Measurements from ENCODE around the gene KIF5A. TPM values are rescaled to one million over a fixed set of nuclear protein-coding genes. Genes with fewer than 3 reads are reported as not detected.

KIF5A gene
- total and polyA plus RNA-seq, 2 of the 13 experiments (the other 11 are each of a cell fraction or from before 2014, with no cell fraction given): 1.6 to 11.9 TPM

GRCh38 chr12:57577981-57578758, 28.3 kb downstream of the KIF5A start (continued):
- TF ChIP-seq IRX3 (CRISPR knock-in tag; IDR thresholded peaks at IDR 0.05; ENCODE audit: borderline replicate concordance, low read depth) (no peak), JUNB (CRISPR knock-in tag; IDR thresholded peaks at IDR 0.05; ENCODE audit: borderline replicate concordance) (no peak), ZNF501 (CRISPR knock-in tag; IDR thresholded peaks at IDR 0.05) (no peak), ZNF597 (CRISPR knock-in tag; IDR thresholded peaks at IDR 0.05) (no peak), PHF21A (CRISPR knock-in tag; IDR thresholded peaks at IDR 0.05) (no peak), NFATC3 (CRISPR knock-in tag; IDR thresholded peaks at IDR 0.05) (no peak), SAFB2 (CRISPR knock-in tag; IDR thresholded peaks at IDR 0.05; ENCODE audit: borderline replicate concordance, low read depth) (no peak)
- TF ChIP-seq, protein P1, sequence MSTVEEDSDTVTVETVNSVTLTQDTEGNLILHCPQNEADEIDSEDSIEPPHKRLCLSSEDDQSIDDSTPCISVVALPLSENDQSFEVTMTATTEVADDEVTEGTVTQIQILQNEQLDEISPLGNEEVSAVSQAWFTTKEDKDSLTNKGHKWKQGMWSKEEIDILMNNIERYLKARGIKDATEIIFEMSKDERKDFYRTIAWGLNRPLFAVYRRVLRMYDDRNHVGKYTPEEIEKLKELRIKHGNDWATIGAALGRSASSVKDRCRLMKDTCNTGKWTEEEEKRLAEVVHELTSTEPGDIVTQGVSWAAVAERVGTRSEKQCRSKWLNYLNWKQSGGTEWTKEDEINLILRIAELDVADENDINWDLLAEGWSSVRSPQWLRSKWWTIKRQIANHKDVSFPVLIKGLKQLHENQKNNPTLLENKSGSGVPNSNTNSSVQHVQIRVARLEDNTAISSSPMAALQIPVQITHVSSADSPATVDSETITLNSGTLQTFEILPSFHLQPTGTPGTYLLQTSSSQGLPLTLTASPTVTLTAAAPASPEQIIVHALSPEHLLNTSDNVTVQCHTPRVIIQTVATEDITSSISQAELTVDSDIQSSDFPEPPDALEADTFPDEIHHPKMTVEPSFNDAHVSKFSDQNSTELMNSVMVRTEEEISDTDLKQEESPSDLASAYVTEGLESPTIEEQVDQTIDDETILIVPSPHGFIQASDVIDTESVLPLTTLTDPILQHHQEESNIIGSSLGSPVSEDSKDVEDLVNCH (CRISPR knock-in tag; IDR thresholded peaks at IDR 0.05): no peak

DNA sequence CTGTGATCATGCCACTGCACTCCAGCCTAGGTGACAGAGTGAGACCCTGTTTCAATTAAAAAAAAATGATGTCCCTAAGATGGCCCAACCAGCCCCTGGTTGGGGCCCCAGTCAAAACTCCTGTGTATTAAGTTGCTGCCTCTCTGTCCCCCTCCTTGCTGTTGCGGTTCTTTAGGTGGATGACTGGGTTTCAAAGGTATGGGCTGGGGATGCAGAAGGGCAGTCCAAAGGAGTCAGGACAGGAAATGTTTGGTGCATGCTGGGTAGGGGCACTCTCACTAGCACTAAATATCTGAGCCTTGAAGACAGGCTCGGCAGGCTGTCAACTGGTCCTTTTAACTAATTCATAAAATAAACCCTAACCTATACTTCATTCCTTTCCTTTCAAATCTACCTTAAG, 29.2 kb downstream of the KIF5A start:
- H3K4me3 ChIP-seq (replicated peaks in 1 of 3; ENCODE audit: insufficient read depth in 1 of 3, low read depth in 2 of 3, low read length in 3 of 3): peak overlapping the region in 1 of 3 experiments; percentile 16; a peak in 1 of 6 replicates
- peaks cover 10% of the 10 kb centered on the region for H3K79me2 ChIP-seq (ENCODE audit: insufficient read depth, low read length)
- ChIA-PET CTCF (ENCODE audit: low intra/inter-chr PET ratio, low total read pairs) (no interaction called here), POLR2A (interaction anchor here (3.6 to 4.1 kb wide), 2 partner anchors 12 to 59 kb away, joined by 18 to 35 read pairs; partner anchors contain the start of genes DDIT3 and PIP4K2C)
- peak overlapping the region; percentile 99 for H3K27ac ChIP-seq (ENCODE audit: extremely low read length, insufficient read depth, low read length)
- H3K36me3 ChIP-seq (replicated peaks in 1 of 2; ENCODE audit: control insufficient read depth in 1 of 2, insufficient read depth in 2 of 2, low read length in 2 of 2): peaks cover 3 to 18% of the 10 kb centered on the region in 2 experiments
- intact Hi-C loops (cut with micrococcal nuclease; ENCODE audit: unreplicated experiment): loop anchor here (1.0 kb wide), 2 partner anchors 56 to 114 kb away; no protein-coding TSS in a partner anchor
- H3K9ac ChIP-seq (ENCODE audit: insufficient read depth, low read depth, low read length): peak overlapping the region; percentile 78
- FAIRE-seq: no peak
- H4K20me1 ChIP-seq (ENCODE audit: insufficient read depth, low read length): no peaks in the 10 kb centered on the region
- WGBS (ENCODE audit: low lambda C conversion rate): 80% methylated on average over 2 of the region's 2 CpGs
- H3K4me1 ChIP-seq (ENCODE audit: insufficient read depth, low read length): peaks cover 86% of the 10 kb centered on the region
- no peak overlapping the region for H2AFZ ChIP-seq (ENCODE audit: low read length)
- DNase-seq (ENCODE audit: low spot score): no peak
- no peaks in the 10 kb centered on the region for H3K9me3 ChIP-seq (ENCODE audit: low read length)
- in situ Hi-C loops (cut with HindIII; ENCODE audit: extremely low pct_ligation_motif_present, low pct_unique_long_range_greater_than_20kb): no loop called here
- no peaks in the 10 kb centered on the region for H3K27me3 ChIP-seq (ENCODE audit: control insufficient read depth in 1 of 2, insufficient read depth in 2 of 2, low read length in 2 of 2)
- peak overlapping the region; percentile 87 for H3K4me2 ChIP-seq (ENCODE audit: low read depth, low read length)
- ATAC-seq: no peak
- TSS peak; percentile 88 for BruUV-seq (replicated peaks)
- TF ChIP-seq, protein P2, sequence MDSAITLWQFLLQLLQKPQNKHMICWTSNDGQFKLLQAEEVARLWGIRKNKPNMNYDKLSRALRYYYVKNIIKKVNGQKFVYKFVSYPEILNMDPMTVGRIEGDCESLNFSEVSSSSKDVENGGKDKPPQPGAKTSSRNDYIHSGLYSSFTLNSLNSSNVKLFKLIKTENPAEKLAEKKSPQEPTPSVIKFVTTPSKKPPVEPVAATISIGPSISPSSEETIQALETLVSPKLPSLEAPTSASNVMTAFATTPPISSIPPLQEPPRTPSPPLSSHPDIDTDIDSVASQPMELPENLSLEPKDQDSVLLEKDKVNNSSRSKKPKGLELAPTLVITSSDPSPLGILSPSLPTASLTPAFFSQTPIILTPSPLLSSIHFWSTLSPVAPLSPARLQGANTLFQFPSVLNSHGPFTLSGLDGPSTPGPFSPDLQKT (CRISPR knock-in tag; IDR thresholded peaks at IDR 0.05; ENCODE audit: borderline replicate concordance): no peak
- no peak for TF ChIP-seq SRSF4 (IDR thresholded peaks at IDR 0.05; ENCODE audit: low read depth, low read length, poor library complexity, severe bottlenecking)
- TF ChIP-seq ZNF33B (CRISPR knock-in tag; IDR thresholded peaks at IDR 0.05): no peak
- TF ChIP-seq ZNF747 (CRISPR knock-in tag; IDR thresholded peaks at IDR 0.05; ENCODE audit: borderline replicate concordance): 0 out of 2 replicates have a peak, but pooled peaks have one; percentile 29
- TF ChIP-seq ZNF709 (CRISPR knock-in tag; IDR thresholded peaks at IDR 0.05): 0 out of 2 replicates have a peak, but pooled peaks have one; percentile 4
